Lower leg skin (tissue), 4 donors: Measurements from ENCODE around the gene POLR3G. TPM values are rescaled to one million over a fixed set of nuclear protein-coding genes. Genes with fewer than 3 reads are reported as not detected.

Experiments
- DNase-seq, 2 donors: peaks; one replicate each; pipeline ENCODE4 v3.0.0-alpha.2; 2019; ENCODE audit warnings: low spot score in 2 of 2
- H3K4me3 ChIP-seq: fragments of 200-600 bp; sonication (generic); 2 replicates; pipeline ENCODE4 v1.5.1; 2017; ENCODE audit warnings: mild to moderate bottlenecking, low read depth; ENCODE audit not compliant: poor library complexity, severe bottlenecking
- CTCF ChIP-seq, 3 donors: fragments of 450-650 bp; IDR thresholded peaks; one replicate each; pipeline ENCODE4 v1.5.1; 2016; ENCODE audit warnings: antibody characterized with exemption in 3 of 3, mild to moderate bottlenecking in 3 of 3, moderate library complexity in 2 of 3
- POLR2A ChIP-seq, 2 donors: fragments of 450-650 bp; IDR thresholded peaks; one replicate each; pipeline ENCODE4 v1.6.1; 2016 to 2017; ENCODE audit warnings: antibody characterized with exemption in 2 of 2, mild to moderate bottlenecking in 1 of 2, moderate library complexity in 1 of 2
- WGBS, 2 donors: methylation state at CpG; one replicate each; pipeline ENCODE4 v1.1.5; 2018; 5-methylcytosine and 5-hydroxymethylcytosine counted together
- intact Hi-C: fragments of 100-400 bp; cut with DNase I; formaldehyde crosslinking; loops from one replicate; pipeline ENCODE4 v1.15.0; 2023; ENCODE audit warnings: low total_unique reads
- total RNA-seq, 4 donors: library from RNA; depleted of rRNA; stranded (reverse); fragments of >200 nt; gene quantifications; one replicate each; pipeline ENCODE4 v1.1.0, GENCODE V29; 2016

POLR3G gene
- total RNA-seq, 4 donors from 2014 or later, result 0.96 to 5.6 (median 1.7) TPM

GRCh38 chr5:90504743-90505142 lies 30.1 kb downstream of the POLR3G start:
- H3K4me3 ChIP-seq, result no peak overlapping the region
- 81 to 85% methylated on average over 2 of the region's 2 CpGs for WGBS, 2 donors
- DNase-seq, result no peak
- TF ChIP-seq CTCF (IDR thresholded peaks at IDR 0.05) (no peak), POLR2A (IDR thresholded peaks at IDR 0.05) (no peak)
- intact Hi-C loops, result no loop called here

GRCh38 chr5:90506221-90506620 lies 31.6 kb downstream of the POLR3G start:
- H3K4me3 ChIP-seq, result no peak overlapping the region
- intact Hi-C loops, result no loop called here
- DNase-seq, result no peak
- no peak for TF ChIP-seq POLR2A (IDR thresholded peaks at IDR 0.05)
- no peak for TF ChIP-seq CTCF (IDR thresholded peaks at IDR 0.05)

- TF ChIP-seq POLR2A (IDR thresholded peaks at IDR 0.05), result no peak
- no peak for DNase-seq
- H3K4me3 ChIP-seq, result no peak overlapping the region
- WGBS, 2 donors, result 95 to 96% methylated on average over 1 of the region's 1 CpG
- intact Hi-C loops, result no loop called here
These were observed 35.8 kb downstream of the POLR3G start for GRCh38 chr5:90510438-90510837.

GRCh38 chr5:90514520-90514919 lies 39.9 kb downstream of the POLR3G start:
- intact Hi-C loops, result no loop called here
- H3K4me3 ChIP-seq, result no peak overlapping the region
- DNase-seq, result no peak
- WGBS, 2 donors, result 85 to 89% methylated on average over 3 of the region's 3 CpGs
- TF ChIP-seq POLR2A (IDR thresholded peaks at IDR 0.05), result no peak
- TF ChIP-seq CTCF (IDR thresholded peaks at IDR 0.05), result no peak

- no peak for DNase-seq
- TF ChIP-seq CTCF (IDR thresholded peaks at IDR 0.05) (no peak), POLR2A (IDR thresholded peaks at IDR 0.05) (no peak)
- intact Hi-C loops, result no loop called here
- no peak overlapping the region for H3K4me3 ChIP-seq
These were observed 44.0 kb downstream of the POLR3G start for GRCh38 chr5:90518661-90519060.

- no peak overlapping the region for H3K4me3 ChIP-seq
- no peak for TF ChIP-seq POLR2A (IDR thresholded peaks at IDR 0.05)
- TF ChIP-seq CTCF (IDR thresholded peaks at IDR 0.05), result no peak
- DNase-seq, result no peak
- WGBS, 2 donors, result 96% methylated on average over 7 of the region's 7 CpGs
- intact Hi-C loops, result no loop called here
These were observed 44.4 kb downstream of the POLR3G start for GRCh38 chr5:90519081-90519480.
